ENCODE results near the gene PRRT1B.

PRRT1B gene

GRCh38 chr9:131591845-131592208, 46.5 kb downstream of the PRRT1B start:
- no peak overlapping the region for H3K27ac ChIP-seq
- TF ChIP-seq ZFX (IDR thresholded peaks at IDR 0.05): no peak
- no peak for TF ChIP-seq CTCF (conservative IDR thresholded peaks at IDR 0.05)

- TF ChIP-seq CTCF (conservative IDR thresholded peaks at IDR 0.05) (no peak), ZFX (IDR thresholded peaks at IDR 0.05) (no peak)
- H3K27ac ChIP-seq: no peak overlapping the region
Measured at GRCh38 chr9:131593091-131593820, 47.9 kb downstream of the PRRT1B start.

GRCh38 chr9:131593936-131594665, 48.8 kb downstream of the PRRT1B start:
- TF ChIP-seq CTCF (conservative IDR thresholded peaks at IDR 0.05) (no peak), ZFX (IDR thresholded peaks at IDR 0.05) (no peak)
- no peak overlapping the region for H3K27ac ChIP-seq

GRCh38 chr9:131594906-131595665, 49.8 kb downstream of the PRRT1B start:
- TF ChIP-seq ZFX (IDR thresholded peaks at IDR 0.05) (no peak), CTCF (conservative IDR thresholded peaks at IDR 0.05) (no peak)
- no peak overlapping the region for H3K27ac ChIP-seq

GRCh38 chr9:131595696-131596429, 50.5 kb downstream of the PRRT1B start:
- no peak overlapping the region for H3K27ac ChIP-seq
- TF ChIP-seq CTCF (conservative IDR thresholded peaks at IDR 0.05) (no peak), ZFX (IDR thresholded peaks at IDR 0.05) (no peak)

- TF ChIP-seq CTCF (conservative IDR thresholded peaks at IDR 0.05) (no peak), ZFX (IDR thresholded peaks at IDR 0.05) (no peak)
Measured at GRCh38 chr9:131596430-131596743, 51.1 kb downstream of the PRRT1B start.

More at GRCh38 chr9:131596430-131596743, 51.1 kb downstream of the PRRT1B start:
- no peak overlapping the region for H3K27ac ChIP-seq
